CD4-positive, alpha-beta T cell treated with Interleukin-21 for 1 hour (primary cell): ENCODE measurements around the gene AMBRA1.
"Not testable (repeated sequence)": the region's sequence is repeated elsewhere in the genome, so short reads cannot be mapped to it uniquely, and the experiment has no call there.

Source experiments
- DNase-seq: peaks from one replicate; pipeline ENCODE4 v3.0.0-alpha.2; 2020

Gene AMBRA1

GRCh38 chr11:46611526-46612304 is 17.9 kb upstream of the AMBRA1 start:
- DNase-seq, result no peak

- no peak for DNase-seq
Observed at GRCh38 chr11:46609386-46609785, 15.6 kb upstream of the AMBRA1 start.

- no peak for DNase-seq
Observed at GRCh38 chr11:46607516-46607915, 13.7 kb upstream of the AMBRA1 start.

- DNase-seq, result no peak
Observed at GRCh38 chr11:46604796-46605195, 11.0 kb upstream of the AMBRA1 start.

GRCh38 chr11:46603704-46604308 is 10.0 kb upstream of the AMBRA1 start:
- DNase-seq, result no peak

GRCh38 chr11:46601129-46601528 is 7.3 kb upstream of the AMBRA1 start:
- no peak for DNase-seq

GRCh38 chr11:46600194-46600960 is 6.6 kb upstream of the AMBRA1 start:
- no peak for DNase-seq

- no peak for DNase-seq
Observed at GRCh38 chr11:46599340-46600193, 5.7 kb upstream of the AMBRA1 start.

- no peak for DNase-seq
Observed at GRCh38 chr11:46597609-46598219, 3.9 kb upstream of the AMBRA1 start.

GRCh38 chr11:46597155-46597554 is 3.3 kb upstream of the AMBRA1 start:
- no peak for DNase-seq

GRCh38 chr11:46594785-46595184 is 962 bp upstream of the AMBRA1 start:
- DNase-seq, result no peak

GRCh38 chr11:46594374-46594700 is 514 bp upstream of the AMBRA1 start:
- no peak for DNase-seq

- DNase-seq, result no peak
Observed at GRCh38 chr11:46590740-46591605, 2.9 kb downstream of the AMBRA1 start.

- no peak for DNase-seq
Observed at GRCh38 chr11:46588915-46589314, 4.9 kb downstream of the AMBRA1 start.

- DNase-seq, result no peak
Observed at GRCh38 chr11:46588131-46588530, 5.7 kb downstream of the AMBRA1 start.

GRCh38 chr11:46583513-46583912 is 10.3 kb downstream of the AMBRA1 start:
- not testable (repeated sequence) for DNase-seq

GRCh38 chr11:46582588-46582987 is 11.2 kb downstream of the AMBRA1 start:
- no peak for DNase-seq

GRCh38 chr11:46577058-46577457 is 16.8 kb downstream of the AMBRA1 start:
- DNase-seq, result no peak

GRCh38 chr11:46574656-46575055 is 19.2 kb downstream of the AMBRA1 start:
- no peak for DNase-seq

- no peak for DNase-seq
Observed at GRCh38 chr11:46570790-46571398, 22.9 kb downstream of the AMBRA1 start.

GRCh38 chr11:46565232-46565840 is 28.5 kb downstream of the AMBRA1 start:
- DNase-seq, result no peak
